Epithelial cell of prostate (primary cell): ENCODE measurements around the gene CUL9.

Experiments used
- DNase-seq: peaks from one replicate; pipeline ENCODE4 v3.0.0-alpha.2; 2011; ENCODE audit warnings: low read depth, low spot score
- H3K27ac ChIP-seq: fragments of 450-650 bp; 2 replicates; pipeline ENCODE4 v1.5.1; 2017; ENCODE audit warnings: mild to moderate bottlenecking

Gene CUL9

DNA sequence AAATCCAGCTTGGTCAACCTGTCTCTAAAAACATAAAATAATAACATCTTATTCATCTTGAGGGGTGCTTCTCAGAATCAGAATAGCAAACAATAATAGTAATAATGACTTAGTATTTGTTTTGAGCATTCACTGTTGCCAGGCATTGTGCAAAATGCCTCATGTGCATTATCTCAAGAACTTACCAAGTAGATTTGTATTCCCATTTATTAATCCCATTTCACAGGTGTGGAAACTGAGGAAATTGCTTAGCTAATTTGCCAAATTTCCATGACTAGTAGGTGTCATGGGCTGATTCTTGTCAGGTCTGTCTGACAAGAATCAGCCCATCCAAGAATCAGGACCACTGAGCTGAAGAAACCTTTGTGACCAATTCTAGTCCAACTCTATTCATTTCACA, 66.8 kb downstream of the CUL9 start:
- DNase-seq: no peak
- no peak overlapping the region for H3K27ac ChIP-seq

DNA sequence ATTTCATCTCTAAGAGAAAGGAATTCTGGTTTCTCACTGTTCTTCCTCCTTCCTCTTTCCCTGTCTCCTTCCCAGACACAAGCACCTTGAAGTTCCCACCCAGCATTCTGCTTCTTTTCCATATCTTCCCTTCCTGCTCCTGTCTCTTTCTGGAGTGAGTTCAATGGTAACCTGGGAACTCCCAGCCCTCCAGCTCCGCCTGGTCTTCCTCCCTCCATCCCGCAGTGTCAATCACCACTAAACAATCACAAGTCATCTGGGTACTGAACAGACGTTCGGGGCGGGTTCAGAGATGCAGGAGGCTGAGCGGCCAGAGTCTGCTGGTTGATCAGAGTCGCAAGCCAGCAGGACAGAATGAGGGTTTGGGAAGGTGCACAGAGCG, 69.0 kb downstream of the CUL9 start:
- no peak overlapping the region for H3K27ac ChIP-seq
- no peak for DNase-seq

DNA sequence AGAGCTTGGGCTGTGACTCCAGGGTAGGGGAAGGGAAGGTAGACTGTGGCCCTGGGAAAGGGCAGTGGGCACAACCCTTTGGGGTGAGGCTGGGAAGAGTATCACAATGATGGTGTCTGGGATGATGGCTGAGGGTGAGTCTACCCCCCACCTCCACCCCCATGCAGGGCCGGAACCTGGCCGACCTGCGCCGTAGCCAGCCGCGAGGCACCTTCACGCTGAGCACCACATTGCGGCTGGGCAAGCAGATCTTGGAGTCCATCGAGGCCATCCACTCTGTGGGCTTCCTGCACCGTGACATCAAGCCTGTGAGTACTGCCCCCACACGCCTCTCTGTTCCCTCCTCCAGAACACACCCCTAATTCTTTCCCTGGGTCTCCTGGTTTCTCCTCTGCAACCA, 71.4 kb downstream of the CUL9 start:
- H3K27ac ChIP-seq: no peak overlapping the region
- DNase-seq: no peak

DNA sequence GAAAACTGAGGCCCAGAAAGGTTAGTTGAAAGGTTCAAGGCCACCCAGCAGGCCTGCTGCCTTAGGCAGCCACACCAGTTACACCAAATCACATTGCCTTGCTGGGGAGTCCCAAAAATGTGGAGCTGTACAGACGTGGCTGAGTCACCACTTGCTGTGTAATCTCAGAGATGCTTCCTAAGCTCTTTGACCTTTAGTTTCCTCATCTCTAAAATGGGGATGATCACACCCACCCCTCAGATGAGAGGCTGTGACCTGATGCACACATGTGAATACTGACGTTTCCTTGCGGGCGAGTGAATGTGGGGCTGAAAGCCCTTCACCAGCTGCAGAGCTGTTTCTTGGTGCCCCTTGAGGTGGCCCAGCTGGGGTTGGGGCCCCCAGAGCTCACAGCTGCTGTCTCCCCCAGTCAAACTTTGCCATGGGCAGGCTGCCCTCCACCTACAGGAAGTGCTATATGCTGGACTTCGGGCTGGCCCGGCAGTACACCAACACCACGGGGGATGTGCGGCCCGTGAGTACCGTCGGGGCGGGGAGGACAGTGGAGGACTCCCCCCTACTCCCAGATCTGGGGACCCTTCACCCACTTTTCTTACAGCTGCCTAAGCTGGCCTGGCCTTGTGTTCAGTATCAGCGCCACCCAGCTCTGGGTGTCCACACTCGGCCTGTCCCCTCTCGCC, 72.3 kb downstream of the CUL9 start:
- DNase-seq: no peak
- H3K27ac ChIP-seq: no peak overlapping the region

DNA sequence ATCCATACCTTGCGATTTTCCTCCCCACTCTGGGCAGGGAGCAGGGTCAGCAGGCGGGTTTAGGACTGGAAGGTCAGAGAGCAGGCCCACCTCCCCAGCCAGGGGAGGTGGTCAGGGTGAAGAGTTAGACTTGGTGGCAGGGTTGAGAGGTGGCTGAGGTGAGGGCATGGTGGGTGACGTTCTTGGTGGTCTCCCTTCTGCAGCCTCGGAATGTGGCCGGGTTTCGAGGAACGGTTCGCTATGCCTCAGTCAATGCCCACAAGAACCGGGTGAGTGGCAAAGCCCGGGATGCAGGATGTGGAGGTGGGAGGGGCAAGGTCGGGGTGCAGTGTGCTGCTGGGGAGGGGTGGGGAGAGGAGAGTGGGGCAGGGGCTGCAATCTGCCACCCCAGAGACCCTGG, 72.8 kb downstream of the CUL9 start:
- no peak overlapping the region for H3K27ac ChIP-seq
- no peak for DNase-seq

DNA sequence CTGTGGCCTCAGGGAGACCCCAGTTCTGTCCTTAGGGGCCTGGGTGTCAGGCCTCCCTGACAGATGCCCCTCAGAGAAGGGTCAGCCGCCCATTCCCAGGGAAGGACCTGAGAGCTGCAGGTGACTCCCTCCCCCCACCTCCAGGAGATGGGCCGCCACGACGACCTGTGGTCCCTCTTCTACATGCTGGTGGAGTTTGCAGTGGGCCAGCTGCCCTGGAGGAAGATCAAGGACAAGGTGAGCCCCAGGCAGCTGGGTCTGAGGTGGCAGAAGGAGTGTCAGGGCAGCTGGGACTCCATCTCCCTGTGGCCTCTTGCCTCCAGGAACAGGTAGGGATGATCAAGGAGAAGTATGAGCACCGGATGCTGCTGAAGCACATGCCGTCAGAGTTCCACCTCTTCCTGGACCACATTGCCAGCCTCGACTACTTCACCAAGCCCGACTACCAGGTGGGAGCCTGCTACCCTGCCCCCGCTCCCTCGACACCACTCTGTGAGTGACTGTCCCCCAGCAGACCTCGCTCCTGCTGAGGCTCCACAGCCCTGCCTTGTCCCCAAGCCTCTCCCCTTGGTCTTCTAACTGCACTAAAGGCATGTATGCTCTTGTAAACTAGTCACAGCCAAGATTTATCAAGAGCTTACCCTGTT, 73.5 kb downstream of the CUL9 start:
- no peak overlapping the region for H3K27ac ChIP-seq
- DNase-seq: no peak

DNA sequence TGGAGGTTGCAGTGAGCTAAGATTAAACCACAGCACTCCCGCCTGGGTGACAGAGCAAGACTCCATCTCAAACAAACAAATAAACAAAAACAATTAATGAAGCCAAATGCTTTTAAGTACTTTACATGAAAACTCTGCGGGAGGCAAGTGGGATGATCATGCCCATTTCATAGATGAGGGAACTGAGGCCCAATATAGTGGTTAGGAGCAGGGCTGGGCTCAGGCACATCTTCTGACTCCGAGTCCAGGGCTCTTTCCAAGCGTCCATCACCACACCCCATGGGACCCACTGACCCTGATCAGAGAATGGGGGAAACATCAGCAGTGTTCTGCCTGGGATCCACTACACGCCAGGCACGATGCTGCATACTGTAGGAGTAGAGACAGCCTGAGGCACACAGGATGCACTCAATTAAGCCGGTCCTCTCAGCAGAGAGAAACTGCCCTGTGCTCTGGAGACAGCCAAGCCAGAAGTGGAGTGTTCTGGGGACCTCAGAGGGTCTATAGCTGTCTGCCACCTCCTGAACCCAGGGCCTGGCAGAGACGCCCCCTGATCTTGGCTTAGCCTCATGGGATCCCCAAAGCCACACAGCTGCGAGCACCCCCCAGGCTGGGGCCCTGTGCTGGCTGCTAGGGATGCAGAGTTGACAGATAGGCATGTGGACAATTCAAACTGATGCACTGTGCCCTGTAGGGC, 74.8 kb downstream of the CUL9 start:
- H3K27ac ChIP-seq: no peak overlapping the region
- DNase-seq: no peak

DNA sequence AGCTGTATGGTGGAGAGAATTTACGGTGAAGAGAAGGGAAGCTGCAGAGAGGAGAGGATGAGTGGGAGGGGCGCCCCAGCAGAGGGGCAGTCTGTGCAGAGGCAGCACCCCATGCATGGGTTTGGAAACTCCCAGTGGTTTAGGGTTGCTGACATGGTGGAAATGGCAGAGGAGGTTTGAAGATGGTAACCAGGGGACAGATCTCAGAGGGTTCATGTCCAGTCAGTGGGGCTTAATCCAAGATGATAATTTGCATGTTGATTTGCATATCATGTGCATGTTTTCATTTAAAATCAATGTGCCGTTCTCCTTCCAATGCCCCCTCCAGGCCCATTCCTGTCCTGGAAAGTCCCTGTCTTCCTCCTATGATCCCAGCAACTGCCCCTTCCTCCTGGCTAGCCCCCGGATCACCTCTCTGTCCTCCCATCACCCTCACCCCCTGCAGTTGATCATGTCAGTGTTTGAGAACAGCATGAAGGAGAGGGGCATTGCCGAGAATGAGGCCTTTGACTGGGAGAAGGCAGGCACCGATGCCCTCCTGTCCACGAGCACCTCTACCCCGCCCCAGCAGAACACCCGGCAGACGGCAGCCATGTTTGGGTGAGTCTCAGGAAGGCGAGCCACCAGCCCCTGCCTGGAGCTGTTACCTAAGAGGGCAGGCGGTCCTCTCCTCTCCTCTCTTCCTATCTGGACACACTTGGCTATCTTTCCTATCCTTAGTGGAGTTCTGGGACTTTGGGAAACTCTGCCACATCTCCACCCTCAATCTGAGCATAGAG, 75.6 kb downstream of the CUL9 start:
- no peak overlapping the region for H3K27ac ChIP-seq
- no peak for DNase-seq

DNA sequence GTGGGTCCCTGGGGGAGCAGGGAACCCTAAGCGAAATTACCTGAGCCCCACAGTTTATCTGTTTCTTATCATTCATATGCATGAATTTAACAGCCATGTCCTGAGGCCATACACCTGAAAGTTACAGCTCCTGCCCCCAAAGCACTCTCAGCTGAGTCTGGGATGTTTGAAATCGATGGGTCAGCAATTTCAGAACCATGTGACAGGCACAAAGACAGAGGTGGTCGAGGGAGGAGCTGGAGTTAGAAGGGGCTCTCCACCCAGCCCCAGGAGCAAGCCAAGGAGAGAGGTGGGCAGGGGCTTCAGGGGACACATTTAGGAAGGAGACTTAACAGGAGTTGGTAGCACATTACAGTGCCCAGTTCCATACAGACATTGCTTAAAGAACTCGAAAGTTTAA, 76.2 kb downstream of the CUL9 start:
- no peak for DNase-seq
- H3K27ac ChIP-seq: no peak overlapping the region

DNA sequence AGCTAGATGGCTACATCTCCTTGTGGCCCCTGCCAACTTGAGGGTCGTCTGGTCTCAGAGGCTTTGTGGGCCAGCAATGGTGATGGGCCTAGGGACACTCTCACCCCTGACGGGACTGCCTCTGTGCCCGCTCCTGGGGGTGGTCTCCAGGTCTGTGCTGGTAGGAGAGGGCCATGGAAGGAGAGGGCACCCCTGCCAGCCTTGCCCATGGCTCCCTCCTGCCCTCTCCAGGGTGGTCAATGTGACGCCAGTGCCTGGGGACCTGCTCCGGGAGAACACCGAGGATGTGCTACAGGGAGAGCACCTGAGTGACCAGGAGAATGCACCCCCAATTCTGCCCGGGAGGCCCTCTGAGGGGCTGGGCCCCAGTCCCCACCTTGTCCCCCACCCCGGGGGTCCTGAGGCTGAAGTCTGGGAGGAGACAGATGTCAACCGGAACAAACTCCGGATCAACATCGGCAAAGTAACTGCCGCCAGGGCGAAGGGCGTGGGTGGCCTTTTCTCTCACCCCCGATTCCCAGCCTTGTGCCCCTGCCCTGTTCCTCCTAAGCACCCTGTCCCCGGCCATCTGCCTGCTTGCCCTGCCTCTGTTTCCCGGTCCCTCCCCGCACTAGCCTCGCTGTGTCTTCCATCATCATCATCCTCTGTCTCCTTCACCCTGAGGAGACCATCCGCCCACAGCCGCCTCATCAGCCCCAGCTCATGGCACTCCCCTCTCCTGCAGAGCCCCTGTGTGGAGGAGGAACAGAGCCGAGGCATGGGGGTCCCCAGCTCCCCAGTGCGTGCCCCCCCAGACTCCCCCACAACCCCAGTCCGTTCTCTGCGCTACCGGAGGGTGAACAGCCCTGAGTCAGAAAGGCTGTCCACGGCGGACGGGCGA, 77.1 kb downstream of the CUL9 start:
- H3K27ac ChIP-seq: no peak overlapping the region
- no peak for DNase-seq

DNA sequence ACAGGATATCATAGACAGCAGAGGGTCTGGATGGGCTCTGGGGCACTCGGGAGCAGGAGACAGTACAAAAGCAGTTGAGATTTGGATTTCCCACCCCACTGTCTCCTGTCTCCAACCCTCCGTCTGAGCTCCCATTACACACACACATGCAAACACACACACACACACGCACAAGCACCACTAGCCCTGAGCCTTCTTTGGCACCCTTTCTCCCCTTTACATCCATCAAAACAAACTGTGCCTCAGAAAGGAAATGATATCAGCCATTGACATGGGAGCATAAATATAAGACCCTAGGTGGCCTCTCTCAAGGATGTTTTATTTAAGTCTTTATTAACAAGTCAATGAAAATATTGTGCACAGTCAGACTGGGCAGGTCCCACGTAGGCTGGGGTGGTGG, 78.8 kb downstream of the CUL9 start:
- no peak overlapping the region for H3K27ac ChIP-seq
- no peak for DNase-seq

DNA sequence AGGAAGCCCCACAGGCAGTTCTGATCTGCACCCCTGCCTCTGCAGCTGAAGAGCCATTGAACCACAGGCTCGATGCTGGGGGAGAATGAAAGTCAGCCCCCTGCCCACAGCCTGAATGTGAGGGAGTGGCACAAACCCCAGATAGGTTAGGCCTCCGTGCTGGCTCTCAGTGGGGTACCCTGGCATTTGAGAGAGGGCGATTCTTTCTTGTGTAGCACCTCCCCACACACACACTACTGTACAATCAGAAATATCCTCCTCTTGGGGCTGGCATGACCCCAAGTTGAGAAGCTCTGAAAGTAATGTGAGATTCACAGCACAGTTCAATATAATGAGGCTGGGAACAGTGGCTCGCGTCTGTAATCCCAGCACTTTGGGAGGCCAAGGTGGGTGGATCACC, 79.2 kb downstream of the CUL9 start:
- DNase-seq: no peak
- H3K27ac ChIP-seq: no peak overlapping the region

DNA sequence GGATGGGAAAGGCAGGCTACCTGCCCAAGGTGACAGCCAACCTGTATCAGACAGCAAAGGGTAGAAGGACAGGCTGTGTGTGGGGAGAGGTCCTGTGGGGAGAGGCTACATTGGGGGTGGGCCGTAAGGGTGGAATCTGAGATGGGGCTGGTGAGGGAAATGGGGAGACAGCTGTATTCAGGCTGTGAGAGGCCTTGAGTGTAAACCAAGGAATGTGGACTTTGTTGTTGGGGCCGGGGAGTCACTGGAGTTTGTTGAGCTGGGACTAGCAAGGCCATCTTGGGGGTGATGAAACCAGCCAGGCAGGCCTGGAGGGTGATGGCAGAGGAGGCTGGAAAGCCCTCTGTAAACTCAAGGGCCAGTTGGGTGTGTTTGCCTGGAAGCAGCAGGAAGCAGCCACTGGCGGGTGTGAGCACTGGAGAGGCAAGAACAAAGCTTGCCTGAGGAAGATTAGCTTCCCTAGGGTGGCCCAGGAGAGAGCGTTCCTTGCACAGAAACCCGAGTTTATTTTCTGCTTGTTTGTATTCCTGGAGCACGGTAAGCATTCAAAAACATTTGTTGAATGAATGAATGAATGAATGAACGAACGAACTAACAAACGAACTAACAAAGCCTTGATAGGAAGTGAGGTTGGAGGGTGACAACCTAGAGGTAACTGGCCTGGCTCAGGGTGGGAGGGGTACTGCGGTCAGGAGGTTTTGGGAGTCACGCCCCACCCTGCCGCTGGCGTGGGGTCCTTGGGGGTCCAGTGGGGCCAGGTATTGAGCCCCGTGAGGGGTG, 80.2 kb downstream of the CUL9 start:
- DNase-seq: no peak

DNA sequence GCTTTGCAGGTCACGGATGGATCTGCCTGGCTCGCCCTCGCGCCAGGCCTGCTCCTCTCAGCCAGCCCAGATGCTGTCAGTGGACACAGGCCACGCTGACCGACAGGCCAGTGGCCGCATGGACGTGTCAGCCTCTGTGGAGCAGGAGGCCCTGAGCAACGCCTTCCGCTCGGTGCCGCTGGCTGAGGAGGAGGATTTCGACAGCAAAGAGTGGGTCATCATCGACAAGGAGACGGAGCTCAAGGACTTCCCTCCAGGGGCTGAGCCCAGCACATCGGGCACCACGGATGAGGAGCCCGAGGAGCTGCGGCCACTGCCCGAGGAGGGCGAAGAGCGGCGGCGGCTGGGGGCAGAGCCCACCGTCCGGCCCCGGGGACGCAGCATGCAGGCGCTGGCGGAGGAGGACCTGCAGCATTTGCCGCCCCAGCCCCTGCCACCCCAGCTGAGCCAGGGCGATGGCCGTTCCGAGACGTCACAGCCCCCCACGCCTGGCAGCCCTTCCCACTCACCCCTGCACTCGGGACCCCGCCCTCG, 80.9 kb downstream of the CUL9 start:
- no peak for DNase-seq

More for the DNA sequence above, 80.2 kb downstream of the CUL9 start:
- no peak overlapping the region for H3K27ac ChIP-seq

DNA sequence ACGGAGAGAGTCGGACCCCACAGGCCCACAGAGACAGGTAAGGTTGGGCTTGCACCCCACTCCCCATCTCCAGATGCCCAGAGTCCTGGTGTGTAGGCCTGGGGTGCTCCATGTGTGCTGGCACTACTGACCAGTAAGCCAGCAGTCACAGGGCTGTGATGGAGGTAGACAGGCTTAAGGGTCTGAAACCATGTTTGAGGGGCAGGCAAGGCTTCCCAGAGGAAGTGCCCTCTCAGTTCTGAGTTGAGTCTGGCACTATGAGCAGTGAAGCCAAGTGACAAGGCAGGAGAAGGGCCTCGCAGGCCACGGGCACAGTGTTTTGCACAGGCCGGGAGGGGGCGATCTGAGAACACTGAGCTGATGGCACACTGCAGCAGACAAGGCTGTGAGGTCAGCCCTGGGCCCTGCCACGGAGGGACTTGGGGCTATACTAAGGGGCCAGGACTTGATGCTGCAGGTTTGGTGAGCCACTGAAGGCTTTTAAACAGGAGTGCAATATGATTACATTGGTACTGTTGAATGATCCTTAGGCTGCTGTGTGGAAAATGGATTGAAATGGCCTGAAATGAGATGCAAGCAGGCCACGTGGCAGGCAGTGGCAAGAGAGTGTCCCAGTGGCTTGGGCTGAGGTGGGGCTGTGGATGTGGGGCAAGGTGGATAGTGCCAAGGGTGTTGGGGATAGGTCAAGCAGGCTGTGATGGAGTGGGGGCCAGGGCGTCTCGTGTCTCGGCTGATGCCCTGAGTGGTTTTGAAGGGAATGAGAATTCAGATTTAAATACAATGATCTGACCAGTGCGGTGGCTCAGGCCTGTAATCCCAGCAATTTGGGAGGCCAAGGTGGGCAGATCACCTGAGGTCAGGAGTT, 81.5 kb downstream of the CUL9 start:
- no peak overlapping the region for H3K27ac ChIP-seq
- DNase-seq: no peak

More for the DNA sequence above, 80.9 kb downstream of the CUL9 start:
- H3K27ac ChIP-seq: no peak overlapping the region

DNA sequence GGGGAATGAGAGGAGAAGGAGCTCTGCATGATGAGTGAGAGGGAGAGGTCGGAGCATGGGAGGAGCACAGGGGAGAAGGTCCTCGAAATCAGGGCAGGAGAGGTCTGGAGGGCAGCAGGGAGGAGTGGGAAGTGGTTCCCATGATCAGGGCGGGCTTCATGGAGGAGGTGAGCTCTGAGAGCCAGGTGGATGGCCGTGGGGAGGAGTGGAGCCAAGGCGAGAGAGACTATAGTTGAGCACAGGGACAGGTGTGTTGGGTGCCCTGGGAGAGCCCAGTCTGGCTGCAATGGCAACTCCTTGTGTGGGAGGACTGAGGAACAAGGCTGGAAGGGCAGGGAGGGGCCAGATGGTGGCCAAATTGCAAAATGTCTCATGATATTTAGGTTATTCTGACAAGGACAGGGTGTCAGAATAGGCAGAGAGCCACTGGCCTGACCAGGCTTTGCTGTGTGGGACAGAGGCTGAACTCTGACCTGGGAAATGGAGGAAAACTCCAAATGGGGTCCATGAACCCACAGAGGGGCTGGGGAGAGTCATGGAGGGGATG, 82.7 kb downstream of the CUL9 start:
- no peak overlapping the region for H3K27ac ChIP-seq

DNA sequence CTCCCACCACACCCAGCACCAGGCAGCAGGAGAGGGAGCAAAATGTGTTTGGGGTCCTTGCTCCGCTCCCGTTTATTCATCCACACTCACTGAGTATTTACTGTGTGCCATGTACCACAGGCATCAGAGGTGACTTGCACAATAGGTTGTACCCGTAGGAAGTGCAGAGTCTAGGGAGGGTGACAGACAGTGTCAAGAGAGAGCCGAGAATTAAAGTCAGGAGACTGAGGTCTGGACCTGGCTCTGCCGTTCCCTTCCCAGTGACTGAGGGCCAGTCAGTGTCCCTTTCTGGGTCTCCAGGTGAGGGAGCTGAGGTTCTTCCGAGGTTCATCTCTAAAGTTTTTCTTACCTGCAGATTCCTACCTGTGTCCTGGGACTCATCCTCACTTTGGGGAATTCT, 83.6 kb downstream of the CUL9 start:
- no peak for DNase-seq
- H3K27ac ChIP-seq: no peak overlapping the region

More for the DNA sequence above, 82.7 kb downstream of the CUL9 start:
- no peak for DNase-seq
